HG02885 (cell line): ENCODE measurements around the gene GRK7.
"Not testable (repeated sequence)": the region's sequence is repeated elsewhere in the genome, so short reads cannot be mapped to it uniquely, and the experiment has no call there.

Experiments
- ATAC-seq: cut with Tn5 transposase; IDR thresholded peaks from one replicate; pipeline ENCODE4 v1.9.1; 2021; ENCODE audit warnings: mild to moderate bottlenecking; ENCODE audit not compliant: unreplicated experiment, poor library complexity

GRK7 gene

DNA sequence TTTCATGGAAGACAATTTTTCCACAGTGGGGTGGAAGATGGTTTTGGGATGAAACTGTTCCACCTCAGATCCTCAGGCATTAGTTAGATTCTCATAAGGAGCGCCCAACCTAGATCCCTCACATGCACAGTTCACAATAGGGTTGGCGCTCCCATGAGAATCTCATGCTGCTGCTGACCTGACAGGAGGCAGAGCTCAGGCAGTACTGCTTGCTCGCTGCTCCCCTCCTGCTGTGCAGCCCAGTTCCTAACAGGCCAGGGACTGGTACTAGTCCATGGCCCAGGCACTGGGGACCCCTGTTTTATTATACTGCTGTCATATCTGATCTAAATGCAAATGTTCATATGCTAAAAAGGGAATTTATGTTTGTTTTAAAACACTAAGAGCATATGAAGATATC lies 9.8 kb upstream of the GRK7 start:
- ATAC-seq, result no peak

DNA sequence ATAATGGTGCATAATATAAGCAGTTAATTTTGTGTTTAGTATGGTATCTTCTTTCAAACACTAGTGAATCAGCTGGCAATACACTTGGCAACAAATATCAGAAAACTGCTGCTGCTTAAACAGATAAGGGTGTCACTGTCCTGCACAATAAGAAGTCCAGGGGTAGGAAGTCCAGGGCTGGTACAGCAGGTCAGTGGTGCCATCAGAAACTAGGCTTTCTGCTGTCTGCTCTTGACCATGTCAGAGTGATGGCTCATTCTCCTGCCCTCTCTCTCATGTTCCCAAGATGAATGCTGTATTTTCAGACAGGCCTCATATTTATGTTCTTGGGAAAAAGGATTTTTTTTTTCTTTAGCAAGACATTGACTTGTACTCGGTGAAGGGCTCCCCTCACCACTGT lies 9.2 kb upstream of the GRK7 start:
- no peak for ATAC-seq

DNA sequence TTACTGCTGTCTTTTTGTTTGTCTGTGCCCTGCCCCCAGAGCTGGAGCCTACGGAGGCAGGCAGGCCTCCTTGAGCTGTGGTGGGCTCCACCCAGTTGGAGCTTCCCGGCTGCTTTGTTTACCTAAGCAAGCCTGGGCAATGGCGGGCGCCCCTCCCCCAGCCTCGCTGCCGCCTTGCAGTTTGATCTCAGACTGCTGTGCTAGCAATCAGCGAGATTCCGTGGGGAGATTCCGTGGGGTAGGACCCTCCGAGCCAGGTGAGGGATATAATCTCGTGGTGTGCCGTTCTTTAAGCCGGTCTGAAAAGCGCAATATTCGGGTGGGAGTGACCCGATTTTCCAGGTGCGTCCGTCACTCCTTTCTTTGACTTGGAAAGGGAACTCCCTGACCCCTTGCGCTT lies 656 bp upstream of the GRK7 start:
- not testable (repeated sequence) for ATAC-seq

DNA sequence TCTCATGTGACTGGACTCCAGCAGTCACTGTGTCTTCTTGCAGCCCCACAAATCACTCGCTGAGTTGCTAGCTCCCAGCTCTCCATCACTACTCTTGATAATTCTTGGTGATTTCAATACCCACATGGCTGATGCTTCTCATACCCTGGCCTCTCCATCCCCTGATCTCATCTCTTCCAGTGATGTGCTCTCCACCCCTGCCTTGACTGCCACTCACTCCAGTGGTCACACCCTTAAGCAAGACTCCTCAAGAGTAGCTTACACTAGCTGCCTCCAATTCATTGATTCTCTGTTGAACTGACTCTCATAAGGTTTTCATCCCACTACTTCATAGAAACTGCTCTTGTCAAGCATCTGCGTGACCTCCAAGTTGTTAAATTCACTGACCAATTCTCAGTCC lies 837 bp downstream of the GRK7 start:
- ATAC-seq, result no peak

DNA sequence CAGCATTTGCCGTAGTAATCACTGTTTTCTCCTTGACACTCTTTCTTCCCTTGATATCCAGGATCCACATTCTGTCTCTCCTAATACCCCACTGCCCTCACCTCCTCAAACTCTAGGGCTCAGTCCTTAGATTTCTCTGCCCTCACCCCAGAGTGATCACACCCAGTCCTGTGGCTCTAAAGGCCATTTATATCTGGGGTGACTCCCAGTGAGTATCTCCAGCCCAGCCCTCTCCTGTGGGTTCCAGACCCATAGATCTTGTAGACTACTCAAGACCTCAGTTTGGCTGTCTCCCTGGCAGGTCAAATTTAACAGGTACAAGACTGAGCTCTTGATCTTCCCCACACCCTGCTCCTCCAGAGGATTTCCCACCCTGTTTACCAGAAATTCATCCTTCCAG lies 1.3 kb downstream of the GRK7 start:
- ATAC-seq, result no peak

DNA sequence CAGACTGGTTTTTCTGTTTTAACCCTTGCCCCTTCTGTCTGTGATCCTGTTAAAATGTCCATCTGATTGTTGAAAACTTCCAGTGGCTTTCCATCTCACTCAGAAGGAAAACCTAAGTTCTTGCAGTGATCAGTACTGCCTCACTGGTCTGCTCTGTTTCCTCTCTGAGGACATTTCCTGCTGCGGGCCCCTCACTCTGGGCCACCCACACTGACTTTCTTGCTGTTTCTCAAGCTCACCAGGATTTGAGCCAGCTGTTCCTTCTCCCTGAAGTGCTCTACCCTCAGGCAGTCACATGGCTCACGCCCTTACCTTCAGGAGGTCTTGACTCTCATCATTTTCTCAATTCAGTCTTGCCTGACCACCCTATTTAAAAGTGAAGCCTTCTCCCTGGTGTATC lies 1.8 kb downstream of the GRK7 start:
- ATAC-seq, result no peak

DNA sequence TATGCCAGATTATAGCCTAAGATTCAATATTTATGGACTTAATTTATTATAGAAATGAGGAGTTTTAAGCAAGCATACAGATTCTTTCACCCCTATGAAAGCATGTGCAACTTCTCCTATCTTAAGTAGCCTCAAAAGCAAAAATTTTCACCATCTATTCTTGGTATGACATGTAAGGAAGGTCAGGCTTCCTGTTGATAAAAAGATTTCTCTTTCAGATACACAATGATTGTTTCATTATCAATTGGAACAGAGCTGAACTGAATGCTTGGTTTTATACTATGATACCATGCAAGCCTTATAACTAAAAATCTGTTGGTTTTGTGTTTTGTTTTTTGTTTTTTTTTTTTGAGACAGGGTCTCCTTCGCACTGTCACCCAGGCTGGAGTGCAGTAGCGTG lies 3.9 kb downstream of the GRK7 start:
- ATAC-seq, result no peak

DNA sequence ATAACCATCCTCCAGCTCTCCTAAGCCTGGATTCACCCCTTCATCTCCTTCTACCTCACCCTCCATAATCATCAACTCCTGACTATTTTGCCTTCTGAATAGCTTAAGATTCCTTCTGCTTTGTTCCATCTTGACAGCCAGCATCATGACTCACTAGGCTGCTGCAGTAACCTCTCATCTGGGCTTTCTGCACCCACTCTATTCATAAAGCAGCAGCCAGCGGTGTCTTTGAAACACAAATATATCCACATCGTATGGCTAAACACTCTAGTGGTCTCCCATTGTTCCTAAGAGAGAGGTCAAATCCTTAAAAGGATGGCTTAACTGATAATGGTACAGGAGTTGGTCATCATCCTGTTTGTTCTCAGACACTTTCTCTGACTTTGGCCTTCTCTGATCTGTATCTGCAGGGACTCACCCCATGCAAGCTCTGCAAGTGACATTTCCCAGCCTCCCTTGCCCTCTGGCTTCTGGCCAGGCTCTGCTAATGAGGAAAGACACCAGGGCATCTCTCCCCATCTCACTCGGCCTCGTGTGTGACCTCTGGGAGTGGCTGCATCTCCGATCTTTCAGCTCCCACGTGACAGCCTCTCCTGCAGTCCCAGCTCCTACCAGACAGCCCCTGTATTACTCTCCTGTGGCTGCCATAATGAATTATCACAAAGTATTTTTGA lies 6.2 kb downstream of the GRK7 start:
- ATAC-seq, result no peak

DNA sequence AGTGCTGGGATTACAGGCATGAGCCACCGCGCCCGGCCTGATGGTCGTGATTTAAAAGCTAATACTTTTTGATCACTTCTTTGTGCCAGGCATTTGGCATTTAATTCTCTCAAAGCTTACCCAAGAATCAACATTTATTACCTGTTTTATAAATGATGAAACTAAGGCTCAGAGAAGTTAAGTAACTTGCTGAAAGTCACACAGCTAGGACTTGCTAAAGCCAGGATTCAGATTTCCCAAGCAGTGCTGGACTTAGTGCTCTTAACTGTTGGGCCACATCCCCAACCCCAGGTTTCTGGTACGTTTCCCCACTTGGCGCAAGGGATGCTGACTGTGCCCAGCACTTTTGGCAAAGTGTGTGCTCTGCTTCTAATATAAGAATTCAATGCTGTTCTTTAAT lies 10.5 kb downstream of the GRK7 start:
- no peak for ATAC-seq

DNA sequence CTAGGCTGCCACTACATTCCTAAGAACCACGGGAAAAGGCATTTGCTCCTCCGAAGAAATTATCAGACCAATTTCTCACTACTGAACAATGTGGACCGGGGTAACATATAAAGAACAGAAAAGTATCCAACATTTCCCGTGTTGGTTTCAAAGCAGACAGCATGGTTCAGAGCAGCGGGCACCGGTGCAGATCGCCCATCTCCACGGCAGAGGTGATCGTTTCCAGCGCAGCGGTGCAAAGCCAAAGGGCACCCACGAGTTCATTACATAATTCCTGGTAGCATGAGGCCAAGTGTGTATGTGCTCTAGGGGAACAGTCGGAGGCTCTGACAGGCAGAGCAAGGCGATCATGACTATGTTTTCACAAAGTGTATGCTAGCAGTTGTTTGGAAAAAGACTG lies 13.2 kb downstream of the GRK7 start:
- ATAC-seq, result no peak

DNA sequence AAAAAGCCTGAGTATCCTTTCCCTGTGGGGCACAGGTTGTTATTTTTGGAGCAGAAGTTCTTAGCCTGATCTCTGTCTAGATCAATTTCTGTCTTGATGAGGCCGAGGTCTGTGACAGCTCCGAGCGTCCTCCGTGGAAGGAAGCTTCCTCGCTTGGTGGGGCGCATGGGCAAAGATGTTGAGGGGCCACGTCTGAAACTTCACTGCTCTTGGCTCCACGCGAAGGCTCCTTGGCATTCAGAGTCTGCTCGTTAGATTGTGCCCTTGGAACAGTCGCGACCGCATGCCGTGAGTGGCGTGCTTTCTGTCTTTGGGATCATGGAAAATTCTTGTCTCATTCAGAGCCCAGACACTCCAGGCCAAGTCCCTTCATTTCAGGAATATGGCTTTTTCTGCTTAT lies 13.7 kb downstream of the GRK7 start:
- ATAC-seq, result no peak

DNA sequence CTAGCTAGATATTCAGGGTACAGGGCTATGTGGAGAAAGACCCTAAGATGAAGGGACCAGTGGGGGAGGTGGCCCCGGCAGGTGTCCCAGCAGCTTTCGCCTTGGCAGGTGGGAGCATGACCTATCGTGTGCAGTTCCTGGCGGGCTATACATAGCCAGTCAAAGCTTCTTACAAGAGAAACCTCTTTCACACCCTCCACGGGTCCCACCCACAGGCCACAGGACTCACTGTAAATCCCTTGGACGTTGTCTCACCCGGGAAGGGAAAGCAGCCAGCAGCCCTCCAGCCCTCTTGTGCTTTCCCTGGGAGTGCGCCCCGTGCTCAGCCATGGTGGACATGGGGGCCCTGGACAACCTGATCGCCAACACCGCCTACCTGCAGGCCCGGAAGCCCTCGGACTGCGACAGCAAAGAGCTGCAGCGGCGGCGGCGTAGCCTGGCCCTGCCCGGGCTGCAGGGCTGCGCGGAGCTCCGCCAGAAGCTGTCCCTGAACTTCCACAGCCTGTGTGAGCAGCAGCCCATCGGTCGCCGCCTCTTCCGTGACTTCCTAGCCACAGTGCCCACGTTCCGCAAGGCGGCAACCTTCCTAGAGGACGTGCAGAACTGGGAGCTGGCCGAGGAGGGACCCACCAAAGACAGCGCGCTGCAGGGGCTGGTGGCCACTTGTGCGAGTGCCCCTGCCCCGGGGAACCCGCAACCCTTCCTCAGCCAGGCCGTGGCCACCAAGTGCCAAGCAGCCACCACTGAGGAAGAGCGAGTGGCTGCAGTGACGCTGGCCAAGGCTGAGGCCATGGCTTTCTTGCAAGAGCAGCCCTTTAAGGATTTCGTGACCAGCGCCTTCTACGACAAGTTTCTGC lies 15.0 kb downstream of the GRK7 start:
- ATAC-seq, result no peak

DNA sequence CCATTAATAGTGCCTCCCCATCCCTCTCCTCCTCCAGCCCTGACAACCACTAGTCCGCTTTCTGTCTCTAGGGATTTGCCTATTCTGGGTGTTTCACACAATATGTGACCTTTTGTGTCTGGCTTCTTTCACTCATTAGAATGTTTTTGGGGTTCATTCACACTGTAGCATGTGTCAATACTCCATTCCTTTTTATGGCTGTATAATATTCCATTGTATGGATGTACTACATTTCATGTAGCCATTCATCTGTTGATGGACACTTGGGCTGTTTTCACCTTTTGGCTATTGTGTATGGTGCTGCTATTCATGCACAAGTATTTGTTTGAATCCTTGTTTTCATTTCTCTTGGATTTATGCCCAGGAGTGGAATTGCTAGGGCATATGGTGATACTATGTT lies 16.5 kb downstream of the GRK7 start:
- ATAC-seq, result no peak

DNA sequence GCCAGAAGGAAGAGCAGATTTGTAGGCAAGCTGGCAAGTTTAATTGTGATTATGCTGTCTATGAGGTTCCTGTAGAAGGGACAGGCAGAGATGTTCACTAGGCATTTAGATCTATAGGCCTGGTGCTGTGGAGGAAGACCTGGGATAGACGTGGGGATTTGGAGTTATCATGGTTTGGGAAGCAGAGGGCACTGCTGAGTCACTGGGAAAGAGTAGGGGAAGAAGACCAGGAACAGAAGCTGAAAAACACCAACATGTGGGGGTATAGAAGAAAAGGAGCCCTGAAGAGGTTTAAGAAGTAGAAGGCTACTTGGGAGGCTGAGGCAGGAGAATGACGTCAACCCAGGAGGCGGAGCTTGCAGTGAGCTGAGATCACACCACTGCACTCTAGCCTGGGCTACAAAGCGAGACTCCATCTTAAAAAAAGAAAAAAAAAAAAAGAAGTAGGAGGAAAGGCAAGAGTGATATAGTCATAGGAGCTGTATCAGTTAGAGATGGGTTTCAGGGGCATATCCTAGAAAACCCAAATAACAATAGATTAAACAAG lies 19.3 kb downstream of the GRK7 start:
- ATAC-seq, result no peak

DNA sequence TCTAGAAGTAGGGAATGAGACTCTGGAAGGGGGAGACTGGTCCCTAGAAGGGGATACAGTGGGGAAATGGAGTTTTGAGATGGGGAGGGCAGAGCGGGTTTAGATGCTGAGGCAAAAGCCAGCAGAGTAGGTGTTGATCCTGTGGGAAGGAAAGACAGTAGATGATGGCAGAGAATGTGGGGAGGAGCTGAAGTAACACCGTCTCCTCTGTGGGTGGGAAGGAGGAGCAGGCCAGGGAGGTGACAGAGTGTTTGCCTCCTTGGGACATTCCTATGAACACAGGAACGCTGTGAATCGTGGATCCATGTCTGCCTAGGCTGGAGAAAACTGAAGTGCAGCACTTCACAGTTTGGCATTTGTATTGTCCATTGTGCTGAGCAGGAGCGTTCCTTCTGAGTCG lies 20.4 kb downstream of the GRK7 start:
- ATAC-seq, result no peak

DNA sequence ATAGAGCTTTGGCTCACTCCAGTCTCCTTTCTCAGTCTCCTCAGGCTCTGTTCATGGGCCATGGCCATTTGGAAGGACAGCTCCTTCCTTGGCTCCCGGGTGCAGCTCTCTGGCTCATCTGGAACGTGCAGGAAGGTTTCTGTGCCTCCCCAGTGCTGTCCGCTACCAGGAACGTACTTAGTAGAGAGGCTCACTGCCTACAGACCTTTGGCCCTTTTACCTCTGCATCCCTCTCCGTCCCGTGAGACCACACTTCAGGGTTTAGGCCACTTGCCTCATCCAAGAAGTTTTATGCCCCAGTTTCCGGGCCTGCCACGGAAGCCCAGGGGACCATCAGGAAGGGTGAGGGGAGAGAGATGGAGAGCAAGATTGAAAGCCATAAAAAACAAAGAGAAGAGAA lies 20.9 kb downstream of the GRK7 start:
- ATAC-seq, result no peak

DNA sequence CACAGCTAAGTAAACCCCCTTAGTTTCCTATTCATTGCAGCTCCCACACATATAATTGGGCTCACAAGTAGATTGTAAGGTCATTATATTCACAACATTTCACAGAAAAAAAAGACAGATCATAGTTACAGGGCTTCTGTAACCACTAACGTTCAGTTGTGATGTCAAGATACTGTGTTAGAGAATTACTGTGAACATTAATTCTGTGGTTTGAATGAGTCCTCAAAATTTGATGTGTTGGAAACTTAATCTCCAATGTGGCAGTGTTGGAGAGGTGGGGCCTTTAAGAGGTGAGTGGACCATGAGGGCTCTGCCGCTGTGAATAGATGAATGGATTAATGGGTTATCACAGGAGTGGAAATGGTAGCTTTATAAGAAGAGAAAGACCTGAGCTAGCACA lies 21.3 kb downstream of the GRK7 start:
- no peak for ATAC-seq

DNA sequence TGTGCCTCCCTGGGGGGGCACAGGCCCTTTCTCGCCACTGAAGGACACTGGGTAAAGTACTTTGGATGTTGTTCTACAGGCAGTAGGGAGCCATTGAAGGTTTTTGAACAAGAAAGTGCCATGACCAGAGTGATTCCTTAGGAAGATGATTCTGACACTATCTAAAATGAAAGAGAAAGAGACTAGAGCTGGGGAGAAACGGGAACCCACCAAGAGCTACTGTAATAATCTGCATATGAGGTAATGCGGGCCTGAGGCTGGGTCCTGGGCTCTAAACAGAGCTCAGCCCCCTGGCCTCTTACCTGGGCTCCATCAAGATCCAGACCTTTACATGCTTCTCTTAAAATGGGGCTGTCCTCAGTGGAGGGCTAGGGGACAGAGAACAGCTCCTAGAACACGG lies 24.9 kb downstream of the GRK7 start:
- no peak for ATAC-seq

DNA sequence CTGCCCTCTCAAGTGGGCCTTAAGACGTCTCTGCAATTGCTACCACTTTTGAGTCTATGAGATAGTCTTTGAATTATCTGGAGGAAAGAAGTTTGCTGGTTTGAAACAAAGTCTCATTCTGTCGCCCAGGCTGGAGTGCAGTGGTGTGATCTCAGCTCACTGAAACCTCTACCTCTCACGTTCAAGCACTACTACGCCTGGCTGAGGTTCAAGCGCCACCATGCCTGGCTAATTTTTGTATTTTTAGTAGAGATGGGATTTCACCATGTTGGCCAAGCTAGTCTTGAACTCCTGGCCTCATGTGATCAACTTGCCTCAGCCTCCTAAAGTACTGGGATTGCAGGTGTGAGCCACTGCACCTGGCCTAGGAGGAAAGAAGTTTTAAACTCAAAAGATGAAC lies 25.5 kb downstream of the GRK7 start:
- ATAC-seq, result not testable (repeated sequence)

DNA sequence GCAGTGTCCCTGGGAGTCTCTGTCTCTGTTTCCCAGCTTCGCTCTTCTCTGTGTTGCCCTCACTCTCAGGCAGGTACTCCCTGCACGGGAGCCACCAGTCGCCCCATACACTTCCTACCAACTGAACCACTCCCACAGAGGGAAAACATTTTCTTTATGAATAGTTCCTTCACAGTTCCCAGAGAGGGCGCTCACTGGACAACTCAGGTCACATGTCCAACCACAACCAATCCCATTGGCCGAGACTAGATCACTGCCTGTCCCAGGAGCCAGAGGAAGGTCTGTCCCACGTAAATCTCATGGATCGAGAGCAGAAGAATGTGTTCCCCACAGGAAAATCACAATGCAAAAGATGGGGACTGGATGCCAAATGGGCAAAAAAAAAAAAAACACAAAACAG lies 26.1 kb downstream of the GRK7 start:
- no peak for ATAC-seq

DNA sequence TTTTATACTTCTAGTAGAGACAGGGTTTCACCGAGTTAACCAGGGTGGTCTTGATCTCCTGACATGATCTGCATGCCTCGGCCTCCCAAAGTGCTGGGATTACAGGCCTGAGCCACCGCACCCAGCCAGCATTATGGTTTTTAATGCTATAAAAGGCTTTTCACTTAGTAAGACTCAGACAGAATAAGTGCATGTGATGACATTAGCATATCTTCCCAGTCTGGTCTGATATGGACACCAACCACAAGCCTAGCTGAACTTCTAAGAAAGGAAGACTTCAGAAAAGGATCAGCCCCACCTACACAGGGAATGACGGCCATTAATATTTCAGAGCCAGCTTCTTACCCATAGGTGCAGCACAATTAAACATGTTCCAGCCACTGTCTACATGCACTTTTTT lies 27.0 kb downstream of the GRK7 start:
- no peak for ATAC-seq

DNA sequence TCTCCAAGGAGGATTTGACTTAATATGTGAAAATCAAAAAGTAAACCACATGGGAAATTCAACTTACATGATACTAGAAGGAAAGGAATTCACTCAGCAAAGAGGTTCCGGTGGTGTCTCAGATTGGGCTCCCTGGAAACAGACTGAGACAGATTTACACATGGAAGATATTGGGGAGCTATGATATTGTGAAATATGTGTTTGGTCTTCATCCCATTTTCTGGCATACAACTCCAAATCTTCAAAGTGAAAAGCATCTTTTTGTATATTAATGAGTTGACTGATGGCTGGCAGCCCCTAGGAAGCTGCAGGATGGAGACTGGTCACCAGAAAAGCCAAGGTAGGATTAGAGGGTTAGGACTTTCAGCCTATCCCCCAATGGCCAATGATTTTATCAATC lies 29.3 kb downstream of the GRK7 start:
- ATAC-seq, result no peak
